Keratinocyte (primary cell): Measurements from ENCODE around the gene CCDC7. TPM values are rescaled to one million over a fixed set of nuclear protein-coding genes. Genes with fewer than 3 reads are reported as not detected.

Experiments
- DNase-seq: peaks from one replicate; pipeline ENCODE4 v3.0.0-alpha.2; 2011; ENCODE audit warnings: low read depth, missing footprints, low spot score
- FAIRE-seq: peaks from 2 replicates; lab custom pipeline; 2011; peaks lifted over from hg19 to GRCh38; lab: Jason Lieb, UNC
- H2AFZ ChIP-seq: 2 replicates; pipeline ENCODE4 v1.6.0; 2012; ENCODE audit warnings: low read length, control low read depth, inconsistent platforms; ENCODE audit not compliant: control insufficient read depth
- H3K27ac ChIP-seq: 2 replicates; pipeline ENCODE4 v1.5.1; 2011; ENCODE audit warnings: low read length; ENCODE audit not compliant: control insufficient read depth, insufficient read depth
- H3K27me3 ChIP-seq: 3 replicates; pipeline ENCODE4 v1.6.0; 2011; ENCODE audit warnings: low read length; ENCODE audit not compliant: control insufficient read depth, insufficient read depth; ENCODE audit errors: extremely low read depth
- H3K36me3 ChIP-seq, 2 experiments: 2 replicates in 1 of 2; 3 replicates in 1 of 2; pipeline ENCODE4 v1.5.1; 2011; ENCODE audit warnings: low read length in 2 of 2, mild to moderate bottlenecking in 1 of 2; ENCODE audit not compliant: control insufficient read depth in 2 of 2, insufficient read depth in 2 of 2; ENCODE audit errors: extremely low read depth in 1 of 2
- H3K4me1 ChIP-seq: 3 replicates; pipeline ENCODE4 v1.5.1; 2011; ENCODE audit warnings: low read length; ENCODE audit not compliant: control insufficient read depth, insufficient read depth; ENCODE audit errors: extremely low read depth
- H3K4me2 ChIP-seq: 3 replicates; pipeline ENCODE4 v1.6.0; 2011; ENCODE audit warnings: low read depth, low read length; ENCODE audit not compliant: control insufficient read depth, insufficient read depth; ENCODE audit errors: extremely low read depth
- H3K4me3 ChIP-seq, 3 experiments: fragments of 200-600 bp in 1 of 3; sonication (generic) in 1 of 3; 2 replicates in 2 of 3; 3 replicates in 1 of 3; pipeline ENCODE4 v1.5.1; 2011 to 2016; ENCODE audit warnings: low read length in 3 of 3, mild to moderate bottlenecking in 3 of 3, control low read depth in 2 of 3, inconsistent platforms in 1 of 3, low read depth in 1 of 3, mixed read lengths in 1 of 3, mixed run types in 1 of 3, moderate library complexity in 1 of 3; ENCODE audit not compliant: control insufficient read depth in 2 of 3, insufficient read depth in 2 of 3; ENCODE audit errors: extremely low read depth in 1 of 3
- H3K79me2 ChIP-seq: 2 replicates; pipeline ENCODE4 v1.6.0; 2012; ENCODE audit warnings: low read length; ENCODE audit not compliant: control insufficient read depth, insufficient read depth
- H3K9ac ChIP-seq: 3 replicates; pipeline ENCODE4 v1.6.0; 2011; ENCODE audit warnings: low read length; ENCODE audit not compliant: control insufficient read depth, insufficient read depth; ENCODE audit errors: extremely low read depth
- H3K9me1 ChIP-seq: 3 replicates; pipeline ENCODE4 v1.6.0; 2011; ENCODE audit warnings: low read length; ENCODE audit not compliant: control insufficient read depth, insufficient read depth; ENCODE audit errors: extremely low read depth
- H3K9me3 ChIP-seq: 2 replicates; pipeline ENCODE4 v1.5.1; 2012; ENCODE audit warnings: low read depth, low read length; ENCODE audit not compliant: control insufficient read depth
- H4K20me1 ChIP-seq: 3 replicates; pipeline ENCODE4 v1.6.0; 2011; ENCODE audit warnings: low read length; ENCODE audit not compliant: control insufficient read depth, insufficient read depth; ENCODE audit errors: extremely low read depth
- CTCF ChIP-seq, 3 experiments: IDR thresholded peaks in 1 of 3; conservative IDR thresholded peaks in 1 of 3; optimal IDR thresholded peaks in 1 of 3; 2 replicates in 2 of 3; 3 replicates in 1 of 3; pipeline versions ENCODE3 to v1.5.1; 2011; ENCODE audit warnings: low read length in 3 of 3, mild to moderate bottlenecking in 3 of 3, moderate library complexity in 2 of 3, control low read depth in 1 of 3, inconsistent platforms in 1 of 3; ENCODE audit not compliant: insufficient read depth in 2 of 3; ENCODE audit errors: extremely low read depth in 1 of 3
- EZH2 ChIP-seq: IDR thresholded peaks from one replicate; pipeline ENCODE4 v1.6.1; 2012; ENCODE audit warnings: inconsistent platforms, mild to moderate bottlenecking, low read length, moderate library complexity
- dilution Hi-C: fragments of 300-500 bp; cut with MboI; formaldehyde crosslinking; loops from one replicate; pipeline ENCODE4 v1.7.0; 2020; ENCODE audit warnings: low sequenced_read_pairs; ENCODE audit not compliant: extremely low pct_ligation_motif_present
- polyA plus RNA-seq, 5 experiments: library from polyadenylated mRNA; depleted of rRNA in 3 of 5; stranded (reverse) in 3 of 5; stranded (forward) in 1 of 5; unstranded in 1 of 5; fragments of >200 nt; gene quantifications; 1 replicate in 1 of 5; 2 replicates in 3 of 5; 3 replicates in 1 of 5; pipeline versions ENCODE4 v1.2.1 to v1.2.3, GENCODE V29; 2011 to 2012; ENCODE audit warnings: missing spikeins in 2 of 5, low read depth in 1 of 5, low replicate concordance in 1 of 5

Gene CCDC7
- polyA plus RNA-seq, 1 donor (not counting 4 experiments of a cell fraction or from before 2014, with no cell fraction given): 1.1 TPM

GRCh38 chr10:32854435-32854834, 408.5 kb downstream of the CCDC7 start:
- dilution Hi-C loops: no loop called here
- no peaks in the 10 kb centered on the region for H3K4me1 ChIP-seq
- no peaks in the 10 kb centered on the region for H3K36me3 ChIP-seq
- no peaks in the 10 kb centered on the region for H3K9me1 ChIP-seq
- DNase-seq (no peak), FAIRE-seq (no peak)
- H3K27me3 ChIP-seq: no peaks in the 10 kb centered on the region
- no peak overlapping the region for H2AFZ ChIP-seq
- no peaks in the 10 kb centered on the region for H4K20me1 ChIP-seq
- TF ChIP-seq CTCF (optimal IDR thresholded peaks at IDR 0.05 in 1 of 3, IDR thresholded peaks at IDR 0.05 in 1 of 3, conservative IDR thresholded peaks at IDR 0.05 in 1 of 3; ENCODE audit: extremely low read depth in 1 of 3, insufficient read depth in 2 of 3, low read length in 3 of 3) (no peak), EZH2 (no peak)
- no peaks in the 10 kb centered on the region for H3K9me3 ChIP-seq
- no peak overlapping the region for H3K27ac ChIP-seq
- H3K79me2 ChIP-seq: no peaks in the 10 kb centered on the region
- H3K9ac ChIP-seq: no peak overlapping the region
- no peak overlapping the region for H3K4me2 ChIP-seq
- H3K4me3 ChIP-seq: no peak overlapping the region

DNA sequence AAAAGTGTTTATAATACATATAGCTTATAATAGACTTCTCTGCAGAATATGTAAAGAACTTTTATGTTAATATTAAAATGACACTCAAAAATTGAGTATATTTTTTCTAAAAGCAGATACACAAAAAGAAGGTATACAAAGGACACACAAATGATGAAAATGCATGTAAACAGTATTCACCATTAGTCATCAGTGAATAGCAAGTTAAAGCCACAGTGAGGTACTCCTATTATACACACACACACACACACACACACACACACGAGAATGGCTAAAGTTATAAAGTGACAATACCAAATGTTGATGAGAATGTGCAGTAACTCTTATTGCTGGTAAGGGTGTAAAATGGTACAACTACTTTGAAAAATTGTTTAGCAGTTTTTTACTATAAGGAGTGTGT, 419.2 kb downstream of the CCDC7 start:
- TF ChIP-seq CTCF (optimal IDR thresholded peaks at IDR 0.05 in 1 of 3, IDR thresholded peaks at IDR 0.05 in 1 of 3, conservative IDR thresholded peaks at IDR 0.05 in 1 of 3; ENCODE audit: extremely low read depth in 1 of 3, insufficient read depth in 2 of 3, low read length in 3 of 3) (no peak), EZH2 (no peak)
- no peak overlapping the region for H3K4me3 ChIP-seq
- DNase-seq: no peak

More for the DNA sequence above, 419.2 kb downstream of the CCDC7 start:
- H3K4me2 ChIP-seq: no peak overlapping the region
- no peaks in the 10 kb centered on the region for H3K36me3 ChIP-seq
- no peaks in the 10 kb centered on the region for H3K27me3 ChIP-seq
- no peak overlapping the region for H3K27ac ChIP-seq
- H4K20me1 ChIP-seq: no peaks in the 10 kb centered on the region
- no peaks in the 10 kb centered on the region for H3K9me1 ChIP-seq
- dilution Hi-C loops: no loop called here
- H2AFZ ChIP-seq: no peak overlapping the region
- no peaks in the 10 kb centered on the region for H3K9me3 ChIP-seq
- no peak for FAIRE-seq
- no peaks in the 10 kb centered on the region for H3K4me1 ChIP-seq
- no peaks in the 10 kb centered on the region for H3K79me2 ChIP-seq
- H3K9ac ChIP-seq: no peak overlapping the region
